Activated T-cell treated with anti-CD3 and anti-CD28 coated beads, Interleukin-2, amount 50 U/mL, for 48 hours (primary cell): Measurements from ENCODE around the gene SNX21.
"Not testable (repeated sequence)": the region's sequence is repeated elsewhere in the genome, so short reads cannot be mapped to it uniquely, and the experiment has no call there.

ENCODE experiments used
- DNase-seq, 2 experiments: peaks; one replicate each; pipeline ENCODE4 v3.0.0-alpha.2; 2020

Gene SNX21

DNA sequence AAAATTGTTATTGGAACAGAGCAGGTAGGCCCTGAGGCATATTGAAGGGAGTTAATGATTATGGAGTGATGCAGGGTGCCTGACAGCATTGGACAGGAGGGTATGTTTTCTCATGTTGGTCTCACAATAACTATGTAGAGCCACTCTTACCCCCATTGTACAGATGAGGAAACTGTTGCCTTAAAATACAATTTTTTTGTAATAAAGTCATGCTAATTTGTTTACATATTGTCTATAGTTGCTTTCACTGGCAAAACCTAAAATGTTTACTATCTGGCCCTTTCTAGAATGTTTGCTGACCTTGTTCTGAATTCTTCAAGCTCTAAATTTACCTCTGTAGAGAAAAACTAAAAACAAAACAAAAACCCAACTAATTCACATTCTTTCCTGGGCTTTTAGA is 17.9 kb downstream of the SNX21 start:
- DNase-seq: no peak

DNA sequence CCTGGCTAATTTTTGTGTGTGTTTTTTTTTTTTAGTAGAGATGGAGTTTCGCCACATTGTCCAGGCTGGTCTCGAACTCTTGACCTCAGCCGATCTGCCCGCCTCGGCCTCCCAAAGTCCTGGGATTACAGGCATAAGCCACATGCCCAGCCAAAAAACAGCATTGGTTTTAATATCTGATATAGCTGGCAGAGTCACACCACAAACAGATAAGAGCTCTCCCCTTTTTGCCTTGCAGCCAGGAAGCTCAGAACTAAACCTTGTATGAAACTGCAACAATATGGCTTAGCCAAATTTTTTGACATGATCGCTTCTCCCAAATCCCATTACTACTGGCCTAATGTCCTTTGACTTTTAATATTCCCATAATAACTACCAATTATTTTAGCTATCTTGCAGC is 18.7 kb downstream of the SNX21 start:
- DNase-seq: no peak

DNA sequence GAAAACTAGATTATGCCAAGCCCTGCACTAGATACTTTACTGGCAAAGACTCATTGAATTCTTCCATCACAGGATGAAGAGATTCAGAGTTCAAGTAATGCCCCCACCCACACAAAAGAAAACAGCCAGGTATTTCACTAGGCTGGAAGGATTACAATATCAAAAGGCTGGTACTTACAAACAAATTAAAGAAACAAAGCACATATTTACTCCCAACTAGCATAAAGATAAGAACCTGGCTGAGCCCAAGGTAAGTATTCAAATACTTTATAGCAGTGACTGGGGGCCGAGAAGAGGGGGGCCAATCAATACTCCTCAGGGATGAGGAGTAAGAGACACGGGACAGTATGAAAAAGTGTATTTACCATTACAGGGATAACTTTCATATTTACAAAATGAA is 19.9 kb downstream of the SNX21 start:
- DNase-seq: no peak

DNA sequence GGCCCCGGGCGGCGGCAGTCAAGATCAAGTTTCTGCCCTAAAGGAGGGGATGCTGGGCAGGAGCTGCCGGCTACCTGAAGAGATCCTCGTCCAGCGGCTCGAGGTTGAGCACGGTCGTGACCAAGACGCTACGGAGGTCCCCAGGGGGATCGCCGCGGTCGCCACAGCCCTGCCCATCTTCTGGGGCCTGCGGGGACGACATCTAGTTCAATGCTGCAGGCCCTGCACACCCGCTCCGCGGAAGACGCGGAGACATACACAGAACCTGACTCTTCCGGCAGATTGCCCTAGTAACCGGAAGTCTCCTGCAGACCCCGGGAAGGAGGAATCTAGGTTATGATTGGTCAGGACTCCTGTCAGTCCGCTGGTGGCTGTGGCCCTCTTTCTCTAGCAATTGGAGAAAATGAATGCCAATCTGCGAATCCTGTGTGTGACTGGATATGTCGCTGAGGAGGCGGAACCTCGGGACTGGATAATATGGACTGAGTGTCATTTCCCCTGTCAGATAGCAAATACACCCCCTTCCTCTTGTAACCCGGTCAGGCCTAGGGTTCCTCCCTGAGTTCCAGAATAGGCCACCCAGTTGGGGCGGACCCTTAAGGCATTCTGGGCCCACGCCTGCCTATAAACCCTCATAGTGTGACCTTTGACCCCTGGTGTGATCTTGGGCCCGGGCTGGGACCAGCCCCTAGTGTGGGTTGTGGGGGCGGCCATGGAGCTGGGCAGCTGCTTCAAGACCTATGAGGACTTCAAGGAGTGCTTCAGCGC is 23.7 kb downstream of the SNX21 start, which contains the start of the genes ACOT8 and ZSWIM3:
ACOT8 (minus strand) TSS at position 279 of the 768 bp plus-strand sequence; CDS start at position 202, 77 bp downstream.
ZSWIM3 (plus strand) TSS at position 501 of the 768 bp plus-strand sequence; CDS start at position 713, 212 bp downstream.
- peak; percentile 91 to 92 for DNase-seq

DNA sequence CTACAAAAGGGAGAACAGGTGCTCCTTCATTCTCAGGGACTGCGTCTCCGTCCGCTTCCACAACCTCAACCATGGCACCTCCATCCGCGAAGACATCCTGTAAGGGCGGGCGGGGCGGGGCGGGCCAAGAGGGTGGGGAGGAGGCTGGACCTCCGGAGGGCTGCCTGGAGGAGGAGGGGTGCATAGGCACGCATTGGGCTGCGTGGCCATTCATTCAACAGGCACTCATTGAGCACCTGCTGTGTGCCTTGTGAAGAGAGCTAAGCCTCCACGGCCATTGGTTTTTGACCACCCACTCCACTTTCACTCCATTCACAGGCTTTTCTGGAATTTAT is 24.2 kb downstream of the SNX21 start:
- no peak for DNase-seq

DNA sequence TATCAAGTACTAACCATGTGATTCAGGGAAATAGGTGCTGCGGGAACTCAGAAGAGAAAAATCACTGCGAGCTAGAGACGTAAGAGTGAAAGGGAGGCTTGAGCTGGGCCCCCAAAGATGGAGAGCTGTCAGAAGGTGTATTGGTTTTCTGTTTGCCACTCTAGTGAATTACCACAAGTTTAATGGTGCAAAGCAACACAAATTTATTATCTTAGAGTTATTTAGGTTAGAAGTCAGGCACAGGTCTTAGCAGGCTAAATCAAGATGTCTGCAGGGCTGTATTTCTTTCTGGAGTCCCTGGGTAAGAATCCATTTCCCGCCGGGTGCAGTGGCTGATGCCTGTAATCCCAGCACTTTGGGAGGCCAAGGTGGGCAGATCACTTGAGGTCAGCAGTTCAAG is 26.3 kb downstream of the SNX21 start:
- DNase-seq: no peak

DNA sequence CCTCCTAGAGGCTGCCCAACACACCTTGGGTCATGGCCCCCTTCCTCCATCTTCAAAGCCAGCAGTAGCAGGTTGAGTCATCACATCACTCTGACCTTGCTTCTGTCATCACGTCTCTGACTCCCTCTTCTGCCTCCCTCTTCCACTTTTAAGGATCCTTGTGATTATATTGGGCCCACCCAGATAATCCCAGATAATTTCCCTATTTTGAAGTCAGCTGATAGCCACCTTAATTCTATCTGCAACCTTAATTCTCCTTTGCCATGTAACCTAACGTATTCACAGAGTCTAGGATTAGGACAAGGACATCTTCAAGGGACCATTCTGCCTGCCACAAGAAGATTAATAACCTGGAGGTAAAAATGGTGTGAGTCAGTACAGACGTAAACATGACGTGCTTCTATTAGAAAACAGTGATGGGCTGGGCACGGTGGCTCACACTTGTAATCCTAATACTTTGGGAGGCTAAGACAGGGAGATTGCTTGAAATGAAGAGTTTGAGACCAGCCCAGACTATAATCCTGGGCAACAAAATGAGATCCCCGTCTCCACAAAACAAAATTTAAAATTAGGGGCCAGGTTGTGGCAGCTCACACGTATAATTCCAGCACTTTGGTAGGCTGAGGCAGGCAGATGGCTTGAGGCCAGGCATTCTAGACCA is 27.1 kb downstream of the SNX21 start:
- DNase-seq: no peak

DNA sequence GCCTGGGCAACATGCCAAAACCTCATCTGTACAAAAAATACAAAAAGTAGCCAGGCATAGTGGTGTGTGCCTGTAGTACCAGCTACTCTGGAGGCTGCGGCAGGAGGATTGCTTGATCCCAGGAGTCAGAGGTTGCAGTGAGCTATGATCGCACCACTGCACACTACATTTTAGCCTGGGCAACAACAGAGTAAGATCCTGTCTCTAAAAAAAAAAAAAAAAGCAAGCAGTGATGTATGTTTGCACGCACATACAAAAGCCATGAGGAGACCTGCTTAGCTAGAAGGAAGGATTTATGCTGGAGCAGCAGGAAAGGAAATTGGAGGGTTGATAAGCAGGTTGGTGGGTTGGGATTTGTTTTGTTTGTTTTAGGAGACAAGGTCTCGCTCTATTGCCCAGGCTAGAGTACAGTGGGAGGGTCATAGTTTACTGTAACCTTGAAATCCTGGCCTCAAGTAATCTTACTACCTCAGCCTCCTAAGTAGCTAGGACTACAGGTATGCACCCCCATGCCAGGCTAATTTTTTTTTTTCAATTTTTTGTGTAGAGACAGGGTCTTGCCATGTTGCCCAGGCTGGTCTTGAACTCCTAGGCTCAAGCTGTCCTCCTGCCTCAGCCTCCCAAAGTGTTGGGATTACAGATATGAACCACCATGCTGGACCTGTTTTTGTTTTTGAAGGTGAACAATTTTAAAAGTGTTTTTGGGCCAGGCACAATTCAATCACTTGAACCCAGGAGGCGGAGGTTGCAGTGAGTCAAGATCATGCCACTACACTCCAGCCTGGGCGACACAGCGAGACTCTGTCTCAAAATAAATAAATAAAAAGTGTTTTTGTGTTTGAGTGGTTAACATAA is 27.8 kb downstream of the SNX21 start:
- DNase-seq: no peak

DNA sequence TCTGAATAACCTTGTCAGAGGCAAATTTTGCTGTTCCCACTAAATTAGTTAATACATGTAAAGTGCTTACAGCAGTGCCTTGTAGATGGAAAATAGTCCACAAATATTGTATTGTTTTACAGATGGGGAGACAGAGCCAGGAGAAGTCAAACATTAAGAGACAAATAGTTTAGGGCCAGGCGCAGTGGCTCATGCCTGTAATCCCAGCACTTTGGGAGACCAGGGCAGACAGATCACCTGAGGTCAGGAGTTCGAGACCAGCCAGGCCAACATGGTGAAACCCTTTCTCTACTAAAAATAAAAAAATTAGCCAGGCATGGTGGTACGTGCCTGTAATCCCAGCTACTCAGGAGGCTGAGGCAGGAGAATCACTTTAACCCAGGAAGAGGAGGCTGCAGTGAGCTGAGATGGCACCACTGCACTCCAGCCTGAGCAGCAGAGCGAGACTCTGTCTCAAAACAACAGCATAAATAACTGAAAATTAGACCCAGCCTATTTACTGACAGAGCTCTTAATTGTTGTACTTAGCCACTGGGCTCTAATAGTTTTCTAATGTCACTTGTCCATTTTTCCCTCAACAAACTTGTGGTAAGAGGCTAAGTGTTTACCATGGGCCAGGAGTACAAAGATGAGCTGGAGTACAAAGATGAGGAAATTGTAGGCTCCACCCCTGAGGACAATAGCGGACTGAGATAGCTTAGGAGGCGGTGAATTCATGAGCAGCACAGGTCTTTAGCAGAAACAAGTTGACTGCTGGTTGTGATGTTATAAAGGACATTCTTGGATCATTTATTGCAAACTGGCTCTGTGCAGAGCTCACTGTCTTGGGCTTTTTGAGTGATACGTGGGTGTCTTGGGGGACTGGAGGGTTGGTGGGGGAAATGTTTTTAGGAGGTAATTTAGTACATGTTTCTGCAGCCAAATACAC is 30.2 kb downstream of the SNX21 start:
- DNase-seq: no peak

DNA sequence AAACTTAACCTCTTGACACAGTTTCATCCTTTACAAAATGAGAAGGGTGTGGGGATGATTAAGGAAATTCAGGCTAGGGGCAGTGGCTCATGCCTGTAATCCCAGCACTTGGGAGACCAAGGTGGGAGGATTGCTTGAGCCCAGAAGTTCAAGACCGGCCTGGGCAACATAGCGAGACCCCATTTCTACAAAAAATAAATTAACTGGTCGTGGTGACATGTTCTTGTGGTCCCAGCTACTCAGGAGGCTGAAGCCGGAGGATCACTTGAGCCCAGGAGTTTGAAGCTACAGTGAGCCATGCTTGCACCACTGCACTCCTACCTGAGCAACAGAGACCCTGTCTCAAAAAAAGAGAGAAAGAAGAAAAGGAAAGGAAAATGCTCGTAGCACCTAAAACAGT is 32.9 kb downstream of the SNX21 start:
- no peak for DNase-seq

DNA sequence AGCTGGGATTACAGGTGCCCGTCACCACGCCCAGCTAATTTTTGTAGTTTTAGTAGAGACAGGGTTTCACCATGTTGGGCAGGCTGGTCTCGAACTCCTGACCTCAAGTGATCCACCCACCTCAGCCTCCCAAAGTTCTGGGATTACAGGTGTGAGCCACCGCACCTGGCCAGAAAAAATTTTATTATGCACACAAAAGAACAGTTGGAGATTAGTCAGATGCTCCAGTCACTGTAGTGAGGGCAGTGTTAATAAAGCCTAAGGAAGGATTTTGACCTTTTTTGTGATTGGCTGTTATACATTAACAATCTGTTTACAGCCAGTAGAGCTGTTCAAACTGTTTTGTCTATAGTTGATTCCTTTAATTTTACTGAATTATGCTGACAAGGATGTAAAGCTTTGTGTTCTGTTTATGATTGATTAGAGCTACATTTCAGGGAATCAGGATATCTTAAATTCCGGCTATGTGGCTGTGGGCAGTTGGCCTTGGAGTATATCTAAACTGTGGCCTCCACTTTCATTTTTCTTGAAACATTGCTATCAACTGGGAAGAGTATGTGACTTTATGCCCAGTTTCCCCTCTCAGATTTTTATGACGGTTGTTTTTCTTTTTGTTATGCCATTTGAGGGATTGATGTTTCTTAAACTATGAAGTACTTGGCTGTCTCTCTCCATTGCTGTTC is 33.7 kb downstream of the SNX21 start:
- no peak for DNase-seq

DNA sequence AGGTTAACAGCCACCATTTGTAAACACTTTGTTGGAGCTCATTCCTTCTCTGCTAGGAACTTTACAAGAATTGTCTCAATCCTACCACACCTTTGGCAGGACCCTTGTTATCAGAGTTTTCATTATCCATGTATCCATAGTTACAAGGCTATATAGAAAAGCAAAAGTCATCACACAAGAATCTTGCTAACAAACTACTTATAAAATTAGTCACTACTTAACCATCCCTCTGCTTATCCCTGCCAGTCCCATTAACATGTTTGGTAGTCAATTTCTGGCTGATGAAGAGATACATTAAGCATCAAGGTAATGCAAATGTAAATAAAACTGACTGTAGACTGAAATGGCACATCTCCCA is 34.2 kb downstream of the SNX21 start:
- no peak for DNase-seq

DNA sequence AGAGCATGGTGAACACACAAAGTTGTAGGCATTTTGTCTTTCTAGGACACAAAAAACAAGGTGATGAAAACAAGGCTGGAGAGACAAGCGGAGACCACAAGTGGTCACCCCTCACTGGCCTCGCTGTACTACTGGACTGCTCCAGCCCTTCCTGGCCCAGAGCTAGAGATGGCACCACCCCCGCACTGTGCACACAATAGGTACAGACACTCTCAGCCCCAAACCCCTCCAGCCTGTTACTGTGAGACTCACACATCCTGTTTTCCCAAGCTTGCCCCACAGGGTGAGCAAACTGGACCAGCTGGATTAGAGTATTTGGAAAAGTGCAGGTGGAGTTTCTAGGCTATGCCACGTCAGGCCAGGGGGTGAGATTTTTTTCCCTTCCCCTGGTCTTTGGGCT is 39.0 kb downstream of the SNX21 start:
- no peak for DNase-seq

DNA sequence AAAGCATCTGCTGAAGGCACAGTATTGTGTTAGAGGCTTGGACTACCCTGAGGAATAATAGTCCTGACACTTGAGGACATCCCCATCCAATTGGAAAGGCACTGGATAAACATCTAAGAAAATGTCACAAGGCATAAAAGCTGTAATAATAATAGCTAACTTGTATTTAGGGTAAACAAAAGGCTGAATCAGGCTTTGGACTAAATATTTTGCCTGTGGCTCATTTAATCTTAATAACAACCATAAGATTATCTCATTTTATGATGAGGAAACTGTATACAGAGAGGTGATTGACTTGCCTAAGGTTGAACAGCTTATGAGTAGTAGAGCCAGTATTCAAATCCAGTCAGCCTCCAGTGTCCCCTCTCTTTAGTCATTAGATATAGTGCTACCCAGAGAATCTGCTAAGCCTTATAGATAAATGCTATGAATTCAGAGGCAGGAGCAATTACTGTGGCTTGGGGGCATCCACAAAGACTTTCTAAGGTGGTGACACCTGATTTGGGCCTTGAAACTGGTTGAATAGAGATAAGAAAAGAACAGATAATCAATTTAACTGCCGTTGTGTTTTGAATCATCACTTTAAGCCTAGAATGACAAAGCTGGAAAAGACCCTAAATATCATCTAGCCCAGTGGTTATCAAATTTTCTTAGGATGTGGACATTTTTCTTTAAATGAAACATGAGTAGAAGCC is 40.0 kb downstream of the SNX21 start:
- no peak for DNase-seq

DNA sequence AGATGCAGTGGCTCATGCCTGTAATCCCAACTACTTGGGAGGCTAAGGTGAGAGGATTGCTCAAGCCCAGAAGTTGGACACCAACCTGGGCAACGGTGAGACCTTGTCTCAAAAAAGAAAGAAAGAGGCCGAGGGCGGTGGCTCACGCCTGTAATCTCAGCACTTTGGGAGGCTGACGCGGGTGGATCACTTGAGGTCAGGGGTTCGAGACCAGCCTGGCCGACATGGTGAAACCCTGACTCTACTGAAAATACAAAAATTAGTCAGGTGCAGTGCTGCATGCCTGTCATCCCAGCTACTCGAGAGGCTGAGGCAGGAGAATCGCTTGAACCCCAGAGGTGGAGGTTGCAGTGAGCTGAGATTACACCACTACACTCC is 40.5 kb downstream of the SNX21 start:
- not testable (repeated sequence) for DNase-seq

DNA sequence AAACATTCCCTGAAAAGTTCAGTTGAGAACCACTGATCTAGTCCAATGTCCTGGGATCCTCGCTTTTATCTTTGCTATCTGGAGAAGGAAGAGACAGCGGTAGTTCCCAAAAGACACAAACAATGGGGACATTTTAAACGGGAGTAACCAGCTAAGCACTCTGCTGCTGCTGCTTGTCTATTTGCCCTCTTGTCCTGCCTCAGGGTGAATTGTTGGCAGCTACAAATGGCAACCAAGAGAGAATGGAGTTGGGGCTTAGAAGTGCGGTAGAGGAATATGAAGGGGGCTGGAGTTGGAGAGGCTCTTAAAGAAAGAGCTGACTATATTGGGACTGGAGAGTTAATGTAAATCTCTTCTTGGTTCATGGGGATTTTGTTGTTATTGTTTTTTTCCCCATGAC is 41.0 kb downstream of the SNX21 start:
- DNase-seq: no peak

DNA sequence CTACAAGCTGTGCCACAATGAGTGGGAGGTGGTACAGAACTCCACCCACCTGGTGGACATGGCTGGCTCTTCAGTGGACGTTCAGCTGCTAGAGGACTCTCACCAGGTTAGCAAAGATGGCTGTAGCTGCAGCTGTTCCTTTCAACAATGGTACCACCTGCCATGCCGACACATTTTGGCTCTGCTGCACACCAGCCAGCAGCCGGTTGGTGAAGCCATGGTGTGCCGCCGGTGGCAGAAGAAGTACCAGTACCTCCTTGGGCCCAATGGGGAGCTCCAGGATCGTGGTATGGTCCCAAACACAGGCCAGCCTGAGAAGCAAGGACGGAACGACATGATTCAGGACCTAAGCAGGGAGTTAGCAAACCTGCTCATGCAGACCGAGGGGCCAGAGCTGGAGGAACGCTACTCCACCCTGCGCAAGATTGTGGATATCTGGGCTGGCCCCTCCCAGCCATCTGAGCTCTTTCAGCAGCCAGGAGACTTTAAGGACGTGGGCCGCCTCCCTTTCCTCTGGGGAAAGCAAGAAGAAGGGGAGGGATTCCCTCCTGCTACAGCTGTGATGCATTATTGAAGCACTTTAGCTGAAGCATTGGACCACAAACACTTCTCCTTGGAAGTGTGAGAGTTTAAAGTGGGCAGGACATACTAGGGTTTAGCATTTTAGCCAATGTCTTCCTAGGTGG is 44.6 kb downstream of the SNX21 start:
- no peak for DNase-seq

DNA sequence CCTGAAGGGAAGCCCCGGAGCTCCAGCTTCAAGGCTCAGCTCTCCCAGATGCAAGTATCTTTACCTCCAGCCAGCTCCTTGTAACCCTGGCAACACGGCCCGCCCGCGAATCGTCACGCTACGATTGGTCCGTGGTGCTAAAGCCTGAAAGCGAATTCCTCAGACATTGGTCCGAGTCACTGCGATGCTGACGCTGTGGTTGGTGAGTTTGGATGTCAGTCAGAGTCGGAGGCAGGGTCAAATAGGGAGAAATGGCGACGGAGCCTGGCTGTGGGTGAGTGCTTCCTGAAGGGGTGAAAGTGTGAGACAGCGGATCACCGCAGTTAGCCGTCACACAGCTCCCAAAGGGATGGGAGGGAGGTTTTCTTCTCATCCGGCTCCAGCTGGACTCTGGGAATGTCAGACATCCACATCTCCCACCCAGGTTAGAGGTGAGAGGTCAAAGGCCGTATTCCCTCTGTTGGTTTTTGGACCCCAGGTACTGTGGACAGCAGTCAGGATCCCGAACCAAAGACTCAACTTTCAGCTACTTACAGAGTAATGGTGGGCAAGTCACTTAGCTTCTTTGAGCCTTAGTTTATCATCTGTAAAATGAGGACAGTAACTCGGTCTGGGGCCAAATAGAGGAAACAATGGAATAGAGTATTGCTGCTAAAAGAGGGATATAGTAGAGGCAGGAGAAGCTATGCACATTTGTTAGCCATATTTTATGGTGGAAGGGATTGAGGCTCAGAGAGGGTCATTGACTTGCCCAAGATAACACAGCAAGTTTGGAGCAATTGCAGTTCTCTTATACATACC is 47.6 kb downstream of the SNX21 start, which contains the start of gene ZSWIM1:
ZSWIM1 (plus strand) TSS at position 240 of the 801 bp plus-strand sequence. CDS start 1,366 bp downstream, outside the sequence.
- DNase-seq: peak; percentile 99 to 100

DNA sequence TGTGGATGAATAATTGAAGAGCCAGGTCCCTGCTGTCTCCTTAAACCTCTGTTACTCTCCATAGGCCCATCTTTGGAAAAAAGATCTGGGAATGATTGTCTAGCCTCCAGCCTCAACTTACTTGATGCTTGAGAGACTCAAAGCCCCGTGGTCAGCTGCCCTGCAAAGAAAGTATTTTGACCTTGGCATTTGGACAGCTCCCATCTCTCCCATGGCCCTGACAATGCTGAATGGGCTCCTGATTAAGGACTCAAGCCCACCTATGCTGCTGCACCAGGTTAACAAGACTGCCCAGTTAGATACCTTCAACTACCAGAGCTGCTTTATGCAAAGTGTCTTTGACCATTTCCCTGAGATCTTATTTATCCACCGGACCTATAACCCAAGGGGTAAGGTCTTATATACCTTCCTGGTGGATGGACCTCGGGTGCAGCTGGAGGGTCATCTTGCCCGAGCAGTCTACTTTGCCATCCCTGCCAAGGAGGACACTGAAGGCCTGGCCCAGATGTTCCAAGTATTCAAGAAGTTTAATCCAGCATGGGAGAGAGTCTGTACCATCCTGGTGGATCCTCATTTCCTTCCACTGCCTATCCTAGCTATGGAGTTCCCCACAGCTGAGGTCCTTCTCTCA is 49.0 kb downstream of the SNX21 start:
- no peak for DNase-seq
